NCI-H446 treated with DMSO at 0.1 percent for 48 hours (cell line): Measurements from ENCODE around the gene SCGB3A2.

ENCODE experiments used
- DNase-seq: peaks from one replicate; lab custom pipeline; 2025; lab: John Stamatoyannopoulos, UW

Gene SCGB3A2

GRCh38 chr5:147904110-147904509, 25.6 kb downstream of the SCGB3A2 start:
- no peak for DNase-seq

- no peak for DNase-seq
Observed at GRCh38 chr5:147906326-147907095, 28.0 kb downstream of the SCGB3A2 start, which contains the start of gene C5orf46. C5orf46 (minus strand) TSS chr5:147906538; CDS start chr5:147906501, 37 bp downstream.

- DNase-seq = peak; percentile 19
Observed at GRCh38 chr5:147911427-147911826, 32.9 kb downstream of the SCGB3A2 start.

GRCh38 chr5:147912011-147912410, 33.5 kb downstream of the SCGB3A2 start:
- no peak for DNase-seq

- DNase-seq = no peak
Observed at GRCh38 chr5:147913786-147914185, 35.3 kb downstream of the SCGB3A2 start.

- DNase-seq = no peak
Observed at GRCh38 chr5:147918101-147918685, 39.7 kb downstream of the SCGB3A2 start.

- DNase-seq = no peak
Observed at GRCh38 chr5:147918899-147919298, 40.4 kb downstream of the SCGB3A2 start.

GRCh38 chr5:147920420-147921030, 42.0 kb downstream of the SCGB3A2 start:
- DNase-seq = no peak

GRCh38 chr5:147921136-147921535, 42.6 kb downstream of the SCGB3A2 start:
- no peak for DNase-seq

- DNase-seq = no peak
Observed at GRCh38 chr5:147925020-147925419, 46.5 kb downstream of the SCGB3A2 start.

- DNase-seq = no peak
Observed at GRCh38 chr5:147927901-147928300, 49.4 kb downstream of the SCGB3A2 start.

- no peak for DNase-seq
Observed at GRCh38 chr5:147930769-147931168, 52.3 kb downstream of the SCGB3A2 start.
